ENCODE measurements around the gene ZC3H12D.

Gene ZC3H12D

DNA sequence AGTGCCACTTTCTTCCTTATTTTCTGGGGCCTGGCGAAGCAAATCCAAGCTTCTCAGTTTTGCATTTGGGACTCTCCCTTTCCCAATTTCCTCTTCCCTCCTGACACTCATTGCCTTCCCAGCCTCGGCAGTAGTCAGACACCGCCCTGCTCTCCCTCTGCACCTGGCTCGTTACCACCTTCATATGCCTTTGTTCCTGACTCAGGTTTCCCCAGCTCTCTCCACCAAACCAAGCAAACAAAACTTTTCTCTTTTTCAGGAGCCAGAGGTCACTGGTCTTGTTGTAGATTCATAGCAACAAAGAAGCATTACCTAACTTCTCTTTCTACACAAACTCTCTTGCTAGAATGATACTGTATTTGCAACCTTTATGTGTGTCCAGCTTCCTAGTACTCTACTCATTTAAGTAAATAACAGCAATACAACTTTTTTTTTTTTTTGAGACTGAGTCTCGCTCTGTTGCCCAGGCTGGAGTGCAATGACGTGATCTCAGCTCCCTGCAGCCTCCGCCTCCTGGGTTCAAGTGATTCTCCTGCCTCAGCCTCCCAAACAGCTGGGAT lies 9.0 kb upstream of the ZC3H12D start:
- DNase-seq (ENCODE audit: low read depth in 2 of 2) = no peak
- no peak overlapping the region for H3K4me3 ChIP-seq (replicated peaks in 1 of 2; ENCODE audit: low read depth in 2 of 2, low read length in 2 of 2)
- TF ChIP-seq, protein P1, sequence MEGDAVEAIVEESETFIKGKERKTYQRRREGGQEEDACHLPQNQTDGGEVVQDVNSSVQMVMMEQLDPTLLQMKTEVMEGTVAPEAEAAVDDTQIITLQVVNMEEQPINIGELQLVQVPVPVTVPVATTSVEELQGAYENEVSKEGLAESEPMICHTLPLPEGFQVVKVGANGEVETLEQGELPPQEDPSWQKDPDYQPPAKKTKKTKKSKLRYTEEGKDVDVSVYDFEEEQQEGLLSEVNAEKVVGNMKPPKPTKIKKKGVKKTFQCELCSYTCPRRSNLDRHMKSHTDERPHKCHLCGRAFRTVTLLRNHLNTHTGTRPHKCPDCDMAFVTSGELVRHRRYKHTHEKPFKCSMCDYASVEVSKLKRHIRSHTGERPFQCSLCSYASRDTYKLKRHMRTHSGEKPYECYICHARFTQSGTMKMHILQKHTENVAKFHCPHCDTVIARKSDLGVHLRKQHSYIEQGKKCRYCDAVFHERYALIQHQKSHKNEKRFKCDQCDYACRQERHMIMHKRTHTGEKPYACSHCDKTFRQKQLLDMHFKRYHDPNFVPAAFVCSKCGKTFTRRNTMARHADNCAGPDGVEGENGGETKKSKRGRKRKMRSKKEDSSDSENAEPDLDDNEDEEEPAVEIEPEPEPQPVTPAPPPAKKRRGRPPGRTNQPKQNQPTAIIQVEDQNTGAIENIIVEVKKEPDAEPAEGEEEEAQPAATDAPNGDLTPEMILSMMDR (IDR thresholded peaks at IDR 0.05; ENCODE audit: low read depth, low read length) = no peak

DNA sequence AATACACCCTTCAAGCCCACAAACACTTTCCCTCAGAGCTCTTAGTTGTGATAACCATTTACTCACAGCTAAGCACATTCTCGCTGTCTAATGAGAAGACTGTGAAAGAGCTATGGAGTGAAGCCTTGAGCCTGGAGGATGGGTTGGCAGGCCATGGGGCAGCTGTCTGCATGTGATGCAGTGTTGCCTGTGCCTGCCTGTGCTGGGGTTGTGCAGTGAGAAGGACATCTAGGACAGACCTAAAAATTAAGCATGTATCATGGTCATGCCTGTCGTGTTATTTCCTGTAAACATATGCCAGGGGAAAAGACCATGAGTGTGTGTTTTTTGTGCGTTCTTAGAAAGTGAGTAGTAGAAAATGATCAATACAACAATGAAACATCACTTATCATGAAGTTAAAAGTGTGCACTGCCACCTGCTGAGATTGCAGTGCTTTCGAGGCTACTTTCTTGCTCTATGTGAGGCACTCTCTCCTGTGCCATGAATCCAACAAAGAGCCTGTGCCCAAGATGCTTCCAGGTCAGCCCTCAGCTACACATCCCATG lies 8.1 kb upstream of the ZC3H12D start:
- H3K4me3 ChIP-seq (replicated peaks in 1 of 2; ENCODE audit: low read depth in 2 of 2, low read length in 2 of 2) = no peak overlapping the region
- DNase-seq (ENCODE audit: low read depth in 2 of 2) = no peak
- TF ChIP-seq, protein P1 (IDR thresholded peaks at IDR 0.05; ENCODE audit: low read depth, low read length) = no peak

GRCh38 chr6:149489967-149490366 lies 5.2 kb upstream of the ZC3H12D start:
- TF ChIP-seq, protein P1 (IDR thresholded peaks at IDR 0.05; ENCODE audit: low read depth, low read length) = no peak
- DNase-seq (ENCODE audit: low read depth in 2 of 2) = no peak

DNA sequence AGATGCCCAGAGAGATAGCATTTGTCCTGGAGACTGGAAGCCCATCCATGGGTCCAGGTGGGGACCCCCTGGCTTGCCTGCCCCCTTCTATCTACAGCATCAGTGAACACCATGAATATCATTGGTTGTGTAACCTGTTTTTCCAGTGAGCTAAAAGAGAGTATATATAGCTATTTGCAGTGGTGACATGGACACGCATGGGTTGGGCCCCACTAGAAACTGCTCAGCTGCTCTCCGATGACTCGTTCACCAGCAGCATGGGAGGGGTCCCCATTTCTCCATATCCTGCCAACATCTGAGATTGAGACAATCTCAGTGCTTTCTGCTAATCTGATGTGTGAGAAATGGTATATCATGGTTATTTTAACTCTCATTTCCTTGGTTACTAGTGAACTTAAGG lies 4.0 kb upstream of the ZC3H12D start:
- H3K4me3 ChIP-seq (replicated peaks in 1 of 2; ENCODE audit: low read depth in 2 of 2, low read length in 2 of 2) = no peak overlapping the region
- TF ChIP-seq, protein P1 (IDR thresholded peaks at IDR 0.05; ENCODE audit: low read depth, low read length) = no peak
- peak in 1 of 2 donors; percentile 14 for DNase-seq (ENCODE audit: low read depth in 2 of 2)

More at GRCh38 chr6:149489967-149490366, 5.2 kb upstream of the ZC3H12D start:
- H3K4me3 ChIP-seq (replicated peaks in 1 of 2; ENCODE audit: low read depth in 2 of 2, low read length in 2 of 2) = no peak overlapping the region

DNA sequence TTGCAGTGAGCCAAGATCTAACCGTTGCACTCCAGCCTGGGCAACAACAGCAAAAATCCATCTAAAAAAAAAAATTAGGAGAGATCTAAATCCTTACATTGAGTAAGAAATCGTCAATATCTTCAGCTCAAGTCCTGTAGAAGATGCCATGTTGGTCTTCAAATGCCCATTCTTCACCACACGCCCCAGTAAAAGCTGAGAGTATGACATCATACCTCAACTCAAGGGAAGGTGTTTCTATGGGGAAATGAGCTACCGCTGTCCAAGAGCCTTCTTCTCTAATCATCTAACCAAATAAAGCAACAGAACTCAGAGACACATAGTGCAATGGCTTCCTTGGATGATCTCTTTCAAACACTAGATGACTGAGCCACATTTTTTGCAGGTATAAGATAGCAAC lies 2.5 kb upstream of the ZC3H12D start:
- TF ChIP-seq, protein P1 (IDR thresholded peaks at IDR 0.05; ENCODE audit: low read depth, low read length) = no peak
- no peak for DNase-seq (ENCODE audit: low read depth in 2 of 2)
- no peak overlapping the region for H3K4me3 ChIP-seq (replicated peaks in 1 of 2; ENCODE audit: low read depth in 2 of 2, low read length in 2 of 2)

DNA sequence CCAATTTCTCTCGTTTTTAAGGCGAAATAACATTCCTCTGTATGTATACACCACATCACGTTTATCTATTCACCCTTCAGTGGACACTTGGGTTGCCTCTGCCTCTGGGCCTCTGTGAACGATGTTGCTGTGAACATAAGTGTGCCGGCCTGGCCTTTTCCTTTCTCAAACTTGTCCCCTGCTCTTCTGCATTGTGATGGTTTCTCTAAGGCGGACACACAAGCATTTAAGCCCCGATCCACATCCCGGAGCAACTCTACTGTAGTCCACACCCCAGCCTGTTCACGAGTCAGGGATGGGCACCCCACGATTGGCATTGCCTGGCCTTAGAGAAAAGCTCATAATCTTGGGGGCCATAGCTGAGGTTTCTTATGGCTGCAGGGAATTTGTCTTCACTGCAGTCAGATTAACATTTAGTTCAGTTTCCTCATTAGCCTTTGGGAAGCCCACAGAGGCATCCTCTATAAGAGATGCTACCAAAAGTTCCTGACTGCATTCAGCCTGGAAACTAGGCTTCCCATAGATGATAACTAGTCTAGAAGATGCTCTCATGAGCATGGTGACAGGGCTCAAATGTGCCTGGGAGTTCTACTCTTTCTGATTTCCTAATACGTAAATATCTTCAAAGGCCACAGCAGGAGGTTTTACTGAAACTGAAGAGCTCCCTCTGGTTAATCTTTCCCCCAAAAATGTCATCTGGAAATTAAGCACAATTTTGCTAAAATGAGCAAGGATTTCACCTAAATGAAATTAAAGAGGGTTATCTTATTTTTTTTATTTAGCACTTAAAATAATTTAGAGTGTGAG lies 762 bp downstream of the ZC3H12D start:
- no peak overlapping the region for H3K4me3 ChIP-seq (replicated peaks in 1 of 2; ENCODE audit: low read depth in 2 of 2, low read length in 2 of 2)
- DNase-seq (ENCODE audit: low read depth in 2 of 2) = no peak
- TF ChIP-seq, protein P1 (IDR thresholded peaks at IDR 0.05; ENCODE audit: low read depth, low read length) = no peak
